H1 (cell line): ENCODE data around the gene BMAL2. TPM values are rescaled to one million over a fixed set of nuclear protein-coding genes. Genes with fewer than 3 reads are reported as not detected.

ENCODE experiments used
- CTCF ChIA-PET: fragments of 300-600 bp; sonication (Branson Sonifier 250); formaldehyde crosslinking; loops from one replicate; lab custom pipeline; 2021; ENCODE audit not compliant: partially characterized antibody; lab: Charles Lee
- POLR2A ChIA-PET: fragments of 300-600 bp; sonication (Branson Sonifier 250); formaldehyde crosslinking; loops from one replicate; lab custom pipeline; 2021; ENCODE audit warnings: inconsistent platforms; ENCODE audit not compliant: partially characterized antibody; lab: Charles Lee
- DNase-seq, 2 experiments: peaks; one replicate each; pipeline versions ENCODE4 v3.0.0 to v3.0.0-alpha.2; 2010 to 2022; ENCODE audit warnings: low spot score in 2 of 2, low read depth in 1 of 2, mixed read lengths in 1 of 2
- FAIRE-seq: peaks from 2 replicates; lab custom pipeline; 2011; peaks lifted over from hg19 to GRCh38; lab: Jason Lieb, UNC
- H2AFZ ChIP-seq: 2 replicates; pipeline ENCODE4 v1.8.1; 2012; ENCODE audit warnings: low read length, inconsistent platforms
- H2AK5ac ChIP-seq: 2 replicates; pipeline ENCODE4 v1.6.1; 2013; ENCODE audit warnings: low read depth, low read length
- H2BK120ac ChIP-seq: replicated peaks from 2 replicates; pipeline ENCODE3; 2013; ENCODE audit warnings: low read depth, low read length, inconsistent platforms
- H2BK12ac ChIP-seq: 2 replicates; pipeline ENCODE4 v1.6.1; 2013; ENCODE audit warnings: low read depth, low read length
- H2BK15ac ChIP-seq: 2 replicates; pipeline ENCODE4 v1.6.1; 2013; ENCODE audit warnings: low read length
- H2BK20ac ChIP-seq: 2 replicates; pipeline ENCODE4 v1.6.1; 2013; ENCODE audit warnings: low read length
- H2BK5ac ChIP-seq: 2 replicates; pipeline ENCODE4 v1.6.1; 2013; ENCODE audit warnings: low read depth, low read length
- H3K14ac ChIP-seq: 2 replicates; pipeline ENCODE4 v1.6.1; 2013; ENCODE audit warnings: inconsistent platforms; ENCODE audit not compliant: insufficient read length
- H3K18ac ChIP-seq: 2 replicates; pipeline ENCODE4 v1.6.1; 2013; ENCODE audit warnings: low read length; ENCODE audit errors: extremely low read depth
- H3K23ac ChIP-seq: 2 replicates; pipeline ENCODE4 v1.6.1; 2013; ENCODE audit warnings: inconsistent platforms; ENCODE audit not compliant: insufficient read length
- H3K23me2 ChIP-seq: 2 replicates; pipeline ENCODE4 v1.6.1; 2013; ENCODE audit warnings: low read depth, low read length
- H3K27ac ChIP-seq: 2 replicates; pipeline ENCODE4 v1.6.1; 2011; ENCODE audit warnings: low read depth, low read length, inconsistent platforms
- H3K27me3 ChIP-seq, 4 experiments: replicated peaks in 1 of 4; 1 replicate in 1 of 4; 2 replicates in 3 of 4; pipeline versions ENCODE4 v1.6.1 to v1.8.1; 2011 to 2013; ENCODE audit warnings: low read length in 3 of 4, mild to moderate bottlenecking in 3 of 4, inconsistent platforms in 2 of 4, mixed read lengths in 2 of 4, moderate library complexity in 1 of 4; ENCODE audit not compliant: control insufficient read depth in 3 of 4, insufficient read depth in 3 of 4; ENCODE audit errors: extremely low read depth in 1 of 4
- H3K36me3 ChIP-seq, 4 experiments: 2 replicates each; pipeline versions ENCODE4 v1.6.1 to v1.8.1; 2011 to 2013; ENCODE audit warnings: mild to moderate bottlenecking in 4 of 4, low read length in 3 of 4, moderate library complexity in 2 of 4, control low read depth in 1 of 4, inconsistent platforms in 1 of 4; ENCODE audit not compliant: insufficient read depth in 4 of 4, control insufficient read depth in 2 of 4
- H3K4ac ChIP-seq: replicated peaks from 2 replicates; pipeline ENCODE3; 2013; ENCODE audit warnings: low read length, low read depth, mixed read lengths, inconsistent platforms; ENCODE audit not compliant: insufficient read length
- H3K4me1 ChIP-seq, 4 experiments: replicated peaks in 1 of 4; 1 replicate in 1 of 4; 2 replicates in 3 of 4; pipeline versions ENCODE4 v1.6.1 to v1.8.1; 2011 to 2013; ENCODE audit warnings: low read length in 3 of 4, inconsistent platforms in 2 of 4, mixed read lengths in 1 of 4; ENCODE audit not compliant: insufficient read depth in 4 of 4, control insufficient read depth in 3 of 4
- H3K4me2 ChIP-seq, 2 experiments: 2 replicates each; pipeline versions ENCODE4 v1.6.1 to v1.8.1; 2011 to 2013; ENCODE audit warnings: low read depth in 2 of 2, low read length in 2 of 2, control low read depth in 1 of 2, inconsistent platforms in 1 of 2, mild to moderate bottlenecking in 1 of 2; ENCODE audit not compliant: insufficient read depth in 1 of 2
- H3K4me3 ChIP-seq, 4 experiments: fragments of 200-600, 300-600 bp in 1 of 4; sonication (generic), shearing (Covaris generic), sonication (Bioruptor Twin) in 1 of 4; 2 replicates each; pipeline versions ENCODE4 v1.5.1 to v1.8.1; 2011 to 2016; ENCODE audit warnings: low read length in 4 of 4, low read depth in 3 of 4, control low read depth in 2 of 4, inconsistent platforms in 2 of 4, mild to moderate bottlenecking in 2 of 4, mixed read lengths in 1 of 4, moderate library complexity in 1 of 4; ENCODE audit not compliant: insufficient read depth in 2 of 4; ENCODE audit errors: extremely low read depth in 1 of 4
- H3K56ac ChIP-seq: replicated peaks from 2 replicates; pipeline ENCODE3; 2013; ENCODE audit warnings: low read depth, mild to moderate bottlenecking, mixed read lengths, low read length, inconsistent platforms; ENCODE audit not compliant: insufficient read length
- H3K79me1 ChIP-seq: 2 replicates; pipeline ENCODE4 v1.6.1; 2013; ENCODE audit warnings: low read depth, low read length, control low read depth
- H3K79me2 ChIP-seq, 2 experiments: 2 replicates each; pipeline versions ENCODE4 v1.6.1 to v1.8.1; 2012 to 2013; ENCODE audit warnings: low read length in 2 of 2, mild to moderate bottlenecking in 2 of 2, inconsistent platforms in 1 of 2; ENCODE audit not compliant: insufficient read depth in 2 of 2, control insufficient read depth in 1 of 2
- H3K9ac ChIP-seq, 4 experiments: replicated peaks in 1 of 4; 1 replicate in 1 of 4; 2 replicates in 3 of 4; pipeline versions ENCODE4 v1.6.1 to v1.8.1; 2011 to 2013; ENCODE audit warnings: low read depth in 3 of 4, low read length in 3 of 4, control low read depth in 2 of 4, mild to moderate bottlenecking in 2 of 4, moderate library complexity in 2 of 4, inconsistent platforms in 1 of 4; ENCODE audit errors: extremely low read depth in 1 of 4
- H3K9me3 ChIP-seq, 2 experiments: 2 replicates each; pipeline versions ENCODE4 v1.6.1 to v1.8.1; 2012 to 2013; ENCODE audit warnings: mild to moderate bottlenecking in 2 of 2, moderate library complexity in 2 of 2, control low read depth in 1 of 2, inconsistent platforms in 1 of 2, low read depth in 1 of 2, low read length in 1 of 2, mixed read lengths in 1 of 2; ENCODE audit not compliant: insufficient read depth in 2 of 2
- H4K20me1 ChIP-seq, 2 experiments: replicated peaks in 1 of 2; 2 replicates each; pipeline versions ENCODE3 to v1.8.1; 2011 to 2013; ENCODE audit warnings: inconsistent platforms in 2 of 2, low read length in 2 of 2, mild to moderate bottlenecking in 1 of 2; ENCODE audit not compliant: insufficient read depth in 2 of 2, control insufficient read depth in 1 of 2
- H4K5ac ChIP-seq: 2 replicates; pipeline ENCODE4 v1.6.1; 2013; ENCODE audit warnings: low read length, low read depth, mixed read lengths, inconsistent platforms; ENCODE audit not compliant: insufficient read length
- H4K8ac ChIP-seq: 2 replicates; pipeline ENCODE4 v1.8.0; 2013; ENCODE audit warnings: mild to moderate bottlenecking, moderate library complexity, low read length, inconsistent platforms; ENCODE audit not compliant: insufficient read depth; ENCODE audit errors: extremely low read depth
- H4K91ac ChIP-seq: replicated peaks from 2 replicates; pipeline ENCODE3; 2013; ENCODE audit warnings: low read length, mixed read lengths, inconsistent platforms; ENCODE audit not compliant: insufficient read length
- EZH2 ChIP-seq: fragments of 200-600 bp; sonication (generic); IDR thresholded peaks from 2 replicates; pipeline ENCODE4 v1.7.1; 2012; ENCODE audit warnings: low read depth, mild to moderate bottlenecking, moderate library complexity, low read length, inconsistent platforms; ENCODE audit not compliant: severe bottlenecking
- HDAC6 ChIP-seq: IDR thresholded peaks from one replicate; pipeline ENCODE4 v1.7.1; 2012; ENCODE audit warnings: low read depth, mild to moderate bottlenecking, inconsistent platforms, low read length, moderate library complexity
- JUND ChIP-seq: IDR thresholded peaks from 2 replicates; pipeline ENCODE4 v1.6.1; 2011; ENCODE audit warnings: mild to moderate bottlenecking, improper control_type of control experiment, low read length
- KDM4A ChIP-seq: IDR thresholded peaks from one replicate; pipeline ENCODE4 v1.7.1; 2012; ENCODE audit warnings: low read depth, mild to moderate bottlenecking, moderate library complexity, low read length, inconsistent platforms; ENCODE audit not compliant: severe bottlenecking
- KDM5A ChIP-seq: fragments of 200-600 bp; IDR thresholded peaks from 2 replicates; pipeline ENCODE4 v1.7.1; 2012; ENCODE audit warnings: mild to moderate bottlenecking, low read length, inconsistent platforms, mixed read lengths
- NRF1 ChIP-seq: IDR thresholded peaks from 2 replicates; pipeline ENCODE4 v1.6.1; 2011; ENCODE audit warnings: mild to moderate bottlenecking, low read depth, low read length, improper control_type of control experiment
- SIN3A ChIP-seq, 2 experiments: IDR thresholded peaks in 1 of 2; conservative IDR thresholded peaks in 1 of 2; 2 replicates each; pipeline ENCODE4 v1.6.1; 2011 to 2012; ENCODE audit warnings: low read length in 2 of 2, improper control_type of control experiment in 1 of 2, low read depth in 1 of 2, mild to moderate bottlenecking in 1 of 2
- SP2 ChIP-seq: IDR thresholded peaks from 2 replicates; pipeline ENCODE4 v1.6.1; 2012; ENCODE audit warnings: mild to moderate bottlenecking, low read length, inconsistent platforms
- TEAD4 ChIP-seq: IDR thresholded peaks from 2 replicates; pipeline ENCODE4 v1.6.1; 2012; ENCODE audit warnings: low read depth, low read length, inconsistent platforms, mixed read lengths
- WGBS, 2 experiments: shearing (Covaris generic) in 1 of 2; methylation state at CpG; one replicate each; pipeline versions ENCODE4 v1.1.6 to v1.1.7; 2013 to 2015; ENCODE audit warnings: low lambda C conversion rate in 2 of 2, mixed read lengths in 2 of 2, inconsistent platforms in 1 of 2, low coverage in 1 of 2, missing lambda C conversion rate in 1 of 2; ENCODE audit not compliant: insufficient replicate concordance in 2 of 2, insufficient coverage in 1 of 2, insufficient read length in 1 of 2; ENCODE audit errors: extremely low coverage in 1 of 2, missing lambda C conversion rate in 1 of 2; 5-methylcytosine and 5-hydroxymethylcytosine counted together
- polyA plus RNA-seq, 7 experiments: library from polyadenylated mRNA; depleted of rRNA in 3 of 7; stranded (reverse) in 5 of 7; unstranded in 2 of 7; fragments of >200 nt in 5 of 7; fragments of 200-250 nt in 2 of 7; gene quantifications; 1 replicate in 5 of 7; 2 replicates in 1 of 7; 4 replicates in 1 of 7; pipeline versions ENCODE4 v1.2.1 to v1.2.3, GENCODE V29; 2011 to 2013; ENCODE audit warnings: missing spikeins in 2 of 7, mixed read lengths in 2 of 7
- total RNA-seq: library from RNA; stranded (reverse); fragmentation: NEBNext Ultra II Directional; extraction: Animal tissue kit (Norgen Biotek cat#: 25700); gene quantifications from 2 replicates; pipeline ENCODE4 v1.2.1, GENCODE V29; 2021

The BMAL2 gene
- total and polyA plus RNA-seq, 2 of the 8 experiments (the other 6 are each of a cell fraction or from before 2014, with no cell fraction given), result 3.2 to 20.6 TPM

DNA sequence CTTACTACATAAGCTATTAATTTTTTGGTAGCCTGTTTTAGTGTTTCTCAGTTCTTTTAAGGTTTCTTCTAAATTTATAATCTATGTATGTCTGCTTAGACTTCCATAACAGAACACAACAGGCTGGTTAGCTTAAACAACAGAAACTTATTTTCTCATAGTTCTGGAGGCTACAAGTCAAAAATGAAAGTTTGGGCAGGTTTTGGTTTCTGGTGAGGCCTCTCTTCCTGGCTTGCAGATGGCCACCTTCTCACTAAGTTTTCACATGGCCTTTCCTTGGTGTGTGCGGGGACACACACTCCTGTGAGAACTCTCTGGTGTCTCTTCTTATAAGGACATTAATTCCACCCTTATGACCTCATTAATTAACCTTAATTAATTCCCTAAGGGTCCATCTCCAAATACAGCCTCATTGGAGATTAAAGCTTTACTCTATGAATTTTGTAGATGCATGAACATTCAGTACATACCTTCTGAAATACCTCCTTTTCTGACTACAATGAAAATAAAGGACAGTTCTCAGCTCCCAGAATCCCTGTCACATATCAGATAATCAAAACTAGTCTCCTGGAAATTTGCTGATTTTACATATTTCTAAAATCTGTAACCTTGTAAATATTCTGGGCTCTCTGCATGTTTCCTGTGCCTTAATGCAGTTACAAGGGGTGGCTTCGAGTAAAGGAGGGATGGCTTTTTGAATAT lies 23.2 kb upstream of the BMAL2 start:
- FAIRE-seq, result no peak

More for the DNA sequence above, 23.2 kb upstream of the BMAL2 start:
- no peak overlapping the region for H4K5ac ChIP-seq
- H3K14ac ChIP-seq, result no peak overlapping the region
- no peak overlapping the region for H3K27ac ChIP-seq
- POLR2A ChIA-PET, result no interaction called here
- H3K18ac ChIP-seq, result no peak overlapping the region
- no peaks in the 10 kb centered on the region for H3K79me1 ChIP-seq
- H3K23me2 ChIP-seq, result no peaks in the 10 kb centered on the region
- no peak overlapping the region for H3K4me3 ChIP-seq
- no peak overlapping the region for H3K23ac ChIP-seq
- no peak overlapping the region for H2BK5ac ChIP-seq
- H2BK12ac ChIP-seq, result no peak overlapping the region
- no peaks in the 10 kb centered on the region for H3K79me2 ChIP-seq
- no peak for TF ChIP-seq SP2
- TF ChIP-seq EZH2, result no peak
- TF ChIP-seq JUND, result no peak
- TF ChIP-seq NRF1, result no peak
- TF ChIP-seq KDM4A, result no peak
- TF ChIP-seq HDAC6, result no peak
- TF ChIP-seq SIN3A (conservative IDR thresholded peaks at IDR 0.05 in 1 of 2, IDR thresholded peaks at IDR 0.05 in 1 of 2; ENCODE audit: low read depth in 1 of 2, low read length in 2 of 2), result no peak
- no peak for TF ChIP-seq KDM5A
- TF ChIP-seq TEAD4, result no peak
- no peaks in the 10 kb centered on the region for H3K4me1 ChIP-seq
- H3K4me2 ChIP-seq, result no peak overlapping the region
- H3K4ac ChIP-seq, result no peak overlapping the region
- DNase-seq, result no peak
- H3K9ac ChIP-seq, result no peak overlapping the region
- peaks cover 0 to 23% (median 11%) of the 10 kb centered on the region in 4 experiments; a peak in 6 of 8 replicates for H3K36me3 ChIP-seq
- no peaks in the 10 kb centered on the region for H3K27me3 ChIP-seq
- H2BK20ac ChIP-seq, result no peak overlapping the region
- CTCF ChIA-PET, result interaction anchor here (5.1 kb wide), 1 partner anchor 13 kb away, joined by 31 read pairs; no protein-coding TSS in a partner anchor
- no peak overlapping the region for H2BK120ac ChIP-seq
- H3K9me3 ChIP-seq, result no peaks in the 10 kb centered on the region
- WGBS, 2 experiments, result 89% methylated on average over 2 of the region's 2 CpGs; no CpG with 5 or more reads in 1 of the 2 experiments
- H2BK15ac ChIP-seq, result no peak overlapping the region
- no peak overlapping the region for H3K56ac ChIP-seq
- no peak overlapping the region for H4K91ac ChIP-seq
- H4K8ac ChIP-seq, result no peak overlapping the region
- no peak overlapping the region for H2AFZ ChIP-seq
- no peaks in the 10 kb centered on the region for H4K20me1 ChIP-seq
- H2AK5ac ChIP-seq, result no peak overlapping the region
